Endometrial microvascular endothelial cells (primary cell): ENCODE results near the gene NRG2. TPM values are rescaled to one million over a fixed set of nuclear protein-coding genes. Genes with fewer than 3 reads are reported as not detected.

Experiments used
- in situ Hi-C: cut with HindIII; loops from 2 replicates; pipeline ENCODE4 v1.10.0; 2017; ENCODE audit warnings: low sequenced_read_pairs, low pct_unique_long_range_greater_than_20kb; ENCODE audit errors: inconsistent ontology term
- total RNA-seq: library from RNA; depleted of rRNA; stranded (reverse); fragments of >200 nt; gene quantifications from one replicate; pipeline ENCODE4 v1.2.3, GENCODE V29; 2015; ENCODE audit errors: inconsistent ontology term

The NRG2 gene
- total RNA-seq, 1 donor from 2014 or later = 0.46 TPM

DNA sequence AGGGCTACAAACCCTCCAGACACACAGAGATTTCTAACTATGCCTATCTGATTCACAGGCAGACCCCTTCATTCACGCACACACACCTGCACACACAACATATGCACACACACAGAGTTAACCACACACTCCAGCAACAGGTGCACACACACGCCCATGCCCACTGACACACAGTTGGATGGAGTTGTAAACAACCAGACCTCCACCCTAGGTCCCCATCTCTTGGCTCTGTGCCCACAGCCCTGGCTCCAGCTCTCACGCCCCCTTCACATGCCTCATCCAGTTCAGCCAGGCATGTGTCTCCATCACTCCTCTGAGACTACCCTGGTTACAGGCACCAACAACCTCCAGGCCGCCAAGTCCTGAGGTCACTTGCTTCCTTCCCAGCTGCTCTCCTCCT is 186.4 kb downstream of the NRG2 start:
- in situ Hi-C loops = no loop called here

DNA sequence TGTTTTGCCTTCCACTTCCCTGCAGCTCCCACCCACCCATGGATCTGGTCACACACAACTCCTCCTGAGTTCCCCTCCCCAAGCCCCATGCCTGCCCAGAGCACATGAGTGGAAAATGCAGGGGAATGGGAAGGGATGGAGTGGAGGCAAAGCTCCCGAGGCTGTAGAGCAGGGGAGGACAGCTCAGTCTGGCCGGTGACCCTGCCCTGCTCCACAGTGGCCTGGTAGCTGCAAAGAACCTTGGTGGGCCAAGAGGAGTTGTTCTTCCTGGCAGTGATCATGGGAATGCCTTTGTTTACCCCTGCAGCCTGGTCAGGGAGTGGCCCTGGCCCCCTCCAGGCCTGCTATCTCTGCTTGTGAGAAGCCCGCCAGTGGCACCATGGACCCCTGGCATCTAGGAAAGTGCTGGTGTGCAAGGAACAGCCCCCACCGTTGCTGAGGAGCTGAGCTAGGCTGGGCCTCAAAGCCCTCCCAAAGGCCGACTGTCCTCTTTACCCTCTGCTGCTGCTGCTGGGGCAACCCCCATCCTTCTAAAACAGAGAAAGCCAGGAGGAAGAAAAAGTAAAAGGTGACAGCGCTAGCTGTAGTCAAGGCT is 187.1 kb downstream of the NRG2 start:
- in situ Hi-C loops = no loop called here

DNA sequence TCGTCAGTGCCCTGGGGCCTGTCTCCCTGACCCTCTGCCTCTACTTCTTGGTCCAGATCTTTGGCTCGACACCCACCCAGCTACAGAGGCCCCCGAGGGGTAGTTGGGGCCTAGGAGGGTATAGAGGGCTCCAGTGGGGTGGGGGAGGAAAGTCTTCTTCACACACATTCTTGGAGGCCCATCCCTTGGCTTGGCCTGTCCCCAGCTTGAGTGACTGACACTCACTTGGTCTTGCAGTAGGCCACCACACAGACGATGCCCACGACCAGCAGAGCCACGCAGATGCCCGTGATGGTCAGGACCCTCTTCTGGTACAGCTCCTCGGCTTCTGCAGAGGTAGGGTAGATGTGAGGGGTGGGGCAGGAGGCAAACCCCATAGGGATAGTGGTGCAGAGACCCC is 187.6 kb downstream of the NRG2 start:
- in situ Hi-C loops = no loop called here

DNA sequence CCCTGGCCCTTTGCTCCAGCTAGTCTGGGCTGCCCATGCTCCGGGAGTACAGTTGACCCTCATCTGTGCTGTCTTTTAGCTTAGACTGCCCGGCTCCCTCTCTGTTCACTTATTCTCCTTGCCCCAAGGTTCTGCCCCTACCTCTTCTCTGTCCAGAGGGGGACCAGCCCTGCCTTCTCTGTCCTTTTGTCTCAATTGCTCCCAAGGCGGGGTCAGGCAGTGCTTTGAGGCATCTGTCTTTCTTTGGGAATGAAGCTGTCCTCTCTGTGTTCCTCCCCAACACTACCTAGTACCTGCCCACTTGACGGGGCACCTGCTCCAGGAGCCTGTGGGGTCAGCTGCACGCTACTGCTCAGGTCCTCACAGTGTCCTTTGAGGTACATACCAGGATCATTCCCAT is 188.1 kb downstream of the NRG2 start:
- in situ Hi-C loops = no loop called here

DNA sequence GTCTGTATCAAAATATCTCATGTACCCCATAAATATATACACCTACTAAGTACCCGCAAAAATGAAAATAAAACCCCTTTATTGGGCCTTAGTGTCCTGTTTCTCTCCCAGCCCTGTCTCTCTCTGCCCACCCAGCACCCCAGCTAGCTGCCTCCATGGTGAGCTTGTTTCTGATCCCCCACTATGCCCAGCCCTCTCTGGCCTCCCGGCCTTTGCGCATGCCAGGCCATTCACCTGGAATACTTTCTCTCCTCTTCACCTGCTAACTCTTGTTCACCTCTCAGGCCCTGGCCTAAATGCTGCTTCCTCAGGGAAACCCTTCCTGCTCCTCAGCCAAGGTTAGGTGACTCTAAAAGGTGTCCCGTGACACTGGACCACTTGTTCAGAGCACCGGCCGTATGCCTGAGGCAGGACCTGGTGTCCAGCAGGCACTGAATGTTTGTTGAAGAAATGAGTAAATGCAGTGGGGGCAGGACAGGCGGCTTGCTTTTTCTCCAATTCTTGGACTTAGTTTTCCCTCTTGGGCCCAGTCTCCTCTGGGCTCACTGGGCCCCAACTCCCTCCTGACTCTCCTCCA is 189.0 kb downstream of the NRG2 start:
- in situ Hi-C loops = no loop called here

DNA sequence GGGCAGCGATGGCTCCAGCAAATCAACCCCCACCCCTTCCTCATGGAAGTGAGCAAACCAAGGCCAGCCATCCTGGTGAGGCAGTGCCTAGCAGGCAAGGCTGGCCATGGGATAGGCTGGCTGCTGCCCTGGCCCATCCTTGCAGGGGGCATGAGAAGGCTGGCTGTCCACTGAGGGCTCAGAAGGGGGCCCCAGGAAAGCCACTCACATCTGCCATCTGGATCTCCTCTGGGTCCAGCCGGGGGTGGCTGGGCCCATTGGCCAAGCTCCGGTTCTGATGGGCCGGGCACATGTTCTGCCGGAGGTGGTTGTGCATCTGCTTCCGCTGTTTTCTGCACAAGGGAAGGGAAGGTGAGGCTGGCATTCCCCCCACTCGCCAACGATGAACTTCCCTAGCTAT is 190.4 kb downstream of the NRG2 start:
- in situ Hi-C loops = no loop called here

DNA sequence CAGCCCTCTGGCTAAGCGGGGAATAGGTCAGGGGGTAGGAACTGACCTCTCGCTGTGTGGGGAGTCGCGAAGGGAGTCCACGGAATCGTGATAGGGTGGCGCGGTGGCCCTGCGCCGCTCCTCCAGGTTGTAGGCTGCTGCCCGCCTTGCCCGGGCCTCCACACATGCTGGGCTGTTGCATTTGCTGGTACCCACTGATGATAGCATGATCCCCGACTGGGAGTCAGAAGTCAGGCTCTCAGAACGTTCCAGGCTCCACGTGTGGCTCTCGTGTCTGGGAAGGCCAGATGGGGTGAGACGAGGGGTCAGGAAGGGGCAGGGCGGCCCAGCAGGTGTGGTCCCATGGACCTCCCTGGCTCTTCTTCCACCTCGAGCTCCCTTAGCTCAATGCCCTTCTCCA is 191.5 kb downstream of the NRG2 start:
- in situ Hi-C loops = no loop called here

DNA sequence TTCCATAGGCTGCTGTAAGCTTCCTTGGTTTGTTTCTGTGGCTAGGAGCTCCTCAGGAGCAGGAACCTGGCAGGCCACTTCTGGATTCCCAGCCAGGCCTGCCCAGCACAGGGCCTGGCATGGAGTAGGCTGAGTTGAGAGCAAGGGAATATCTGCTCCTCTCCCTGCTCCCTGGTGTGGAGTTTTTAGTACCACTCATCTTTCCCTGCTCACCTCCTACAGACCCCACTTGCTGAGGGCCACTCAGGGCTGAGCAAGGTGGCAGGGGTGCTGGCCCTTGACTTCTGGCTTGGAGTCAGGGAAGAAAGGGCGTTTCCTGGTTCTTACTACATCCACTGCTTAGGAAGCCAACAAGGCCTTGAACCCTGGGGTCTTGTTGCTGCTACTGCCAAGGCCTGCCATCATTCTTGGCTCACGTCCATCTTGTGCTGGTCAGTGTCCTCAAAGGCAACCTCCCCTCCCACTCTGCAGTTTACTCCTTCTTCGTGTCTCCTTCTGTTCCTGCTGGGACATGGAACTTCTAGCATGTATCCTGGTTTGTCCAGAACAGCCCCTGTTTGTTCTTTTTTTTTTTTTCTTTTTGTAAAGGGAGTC is 192.6 kb downstream of the NRG2 start:
- in situ Hi-C loops = no loop called here

DNA sequence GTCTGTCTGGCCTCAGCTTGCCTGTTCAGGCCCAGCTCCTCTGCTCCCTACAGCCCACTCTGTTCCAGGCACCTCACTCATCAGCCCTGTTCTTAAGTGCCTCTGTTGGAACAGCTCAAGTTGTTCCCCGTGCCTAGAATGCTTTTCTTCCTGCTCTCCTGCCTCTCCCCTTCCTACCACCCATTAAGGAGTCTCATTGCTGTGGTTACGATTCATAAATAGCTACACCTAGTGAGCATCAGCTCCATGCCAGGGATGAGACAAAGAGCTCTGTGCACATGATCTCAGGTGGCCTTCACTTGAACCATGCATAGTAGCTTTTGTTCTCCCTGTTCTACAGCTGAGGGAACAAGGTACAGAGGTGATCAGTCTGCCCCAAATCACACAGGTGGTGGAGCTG is 193.2 kb downstream of the NRG2 start:
- in situ Hi-C loops = no loop called here

DNA sequence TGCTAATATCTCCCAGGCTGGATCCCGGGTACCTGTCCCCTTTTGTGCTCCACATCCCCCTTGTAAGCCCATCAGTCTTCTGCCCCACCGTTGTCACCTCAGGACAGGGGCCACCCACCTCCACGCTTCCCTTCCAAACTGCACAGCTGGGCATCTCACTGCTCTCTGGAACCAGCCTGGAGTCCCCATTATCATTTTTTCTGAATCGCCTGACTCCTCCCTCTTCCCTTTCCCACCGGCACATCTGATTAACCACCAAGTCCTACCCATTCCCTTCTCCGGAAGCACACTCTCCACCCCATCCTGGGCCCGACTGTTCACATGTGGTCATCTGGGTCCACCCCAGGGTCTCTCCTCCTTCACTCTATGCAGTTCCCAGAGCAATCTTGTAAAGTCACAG is 193.6 kb downstream of the NRG2 start:
- in situ Hi-C loops = no loop called here

DNA sequence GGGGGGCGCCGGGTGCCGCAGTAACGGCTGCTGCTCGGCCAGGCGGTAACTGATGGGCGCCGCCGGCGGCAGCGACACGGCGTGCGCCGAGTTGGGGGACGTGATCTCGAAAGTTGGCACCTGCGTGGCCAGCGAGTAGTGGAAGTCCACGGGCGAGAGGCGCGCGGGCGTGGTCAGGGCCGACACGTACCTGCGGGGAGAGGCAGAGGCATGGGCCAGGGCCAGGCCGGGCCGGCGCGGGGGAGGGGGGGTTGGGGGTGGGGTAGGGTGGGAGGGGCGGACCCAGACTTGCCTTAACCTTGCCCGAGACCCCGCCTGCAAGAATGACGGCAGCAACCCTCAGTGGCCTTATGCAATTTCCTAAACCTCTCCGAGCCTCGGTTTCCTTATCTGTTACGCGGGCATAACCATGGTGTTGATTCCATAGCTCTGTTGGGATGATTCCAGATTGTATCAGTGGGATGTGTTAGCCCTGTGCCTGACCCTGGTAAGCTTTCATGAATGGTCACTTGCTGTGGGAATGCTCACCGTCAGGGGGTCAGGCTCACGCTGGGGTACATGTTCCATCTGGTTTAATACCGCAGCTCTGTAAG is 194.5 kb downstream of the NRG2 start:
- in situ Hi-C loops = no loop called here

DNA sequence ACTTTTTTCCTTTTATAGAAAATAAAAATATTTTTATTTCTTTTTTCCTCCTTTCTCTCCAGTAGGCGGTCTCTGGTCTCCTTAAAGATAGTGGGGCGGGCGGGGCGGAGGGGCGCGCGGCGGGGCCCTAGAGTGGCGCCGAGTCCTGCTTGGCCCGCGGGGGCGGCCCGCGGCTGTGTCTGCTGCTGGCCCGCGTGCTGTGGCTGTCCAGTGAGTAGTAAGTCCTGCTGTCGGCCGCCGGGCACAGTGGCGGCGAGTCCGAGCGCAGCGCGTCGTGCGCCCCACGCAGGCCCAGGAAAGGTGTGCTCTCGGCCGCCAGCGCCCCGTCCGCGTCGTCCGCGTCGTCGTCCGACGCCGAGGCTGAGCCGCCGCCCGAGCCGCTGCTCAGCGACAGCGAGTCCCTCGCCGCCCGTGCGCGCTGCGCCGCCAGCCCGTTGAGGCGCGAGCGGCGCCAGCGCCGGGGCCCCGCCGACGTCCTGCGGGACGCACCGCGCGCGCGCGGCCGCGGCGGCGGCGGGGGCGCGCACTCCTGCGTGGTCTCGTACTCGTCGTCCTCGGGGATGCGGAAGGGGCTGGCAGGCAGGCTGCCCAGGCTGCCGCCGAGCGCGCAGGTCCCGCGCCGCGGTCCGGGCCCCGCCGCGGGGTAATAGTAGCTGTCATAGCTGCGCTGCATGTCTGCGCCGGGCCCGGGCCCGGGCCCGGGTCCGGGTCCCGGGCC is 195.2 kb downstream of the NRG2 start:
- in situ Hi-C loops = no loop called here

DNA sequence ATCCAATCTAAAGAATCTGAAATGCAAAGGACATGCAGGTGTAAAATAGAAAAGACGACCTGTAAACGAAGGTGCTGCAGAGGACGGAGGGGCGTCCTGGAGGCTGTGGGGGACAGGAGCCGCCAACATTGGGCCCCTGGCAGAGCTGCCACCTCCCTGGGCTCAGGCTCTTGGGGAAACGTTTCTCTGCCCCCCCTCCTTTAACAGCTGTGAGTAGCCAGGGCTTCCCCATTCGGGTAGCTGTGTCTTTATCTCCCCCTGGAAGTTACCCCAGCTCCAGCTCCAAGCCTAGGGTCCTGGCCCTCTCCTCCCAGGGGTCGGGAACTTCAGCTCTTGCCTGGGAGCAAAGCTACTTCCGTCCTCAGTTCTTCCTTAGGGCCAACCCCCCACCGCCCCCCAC is 196.0 kb downstream of the NRG2 start:
- in situ Hi-C loops = no loop called here

DNA sequence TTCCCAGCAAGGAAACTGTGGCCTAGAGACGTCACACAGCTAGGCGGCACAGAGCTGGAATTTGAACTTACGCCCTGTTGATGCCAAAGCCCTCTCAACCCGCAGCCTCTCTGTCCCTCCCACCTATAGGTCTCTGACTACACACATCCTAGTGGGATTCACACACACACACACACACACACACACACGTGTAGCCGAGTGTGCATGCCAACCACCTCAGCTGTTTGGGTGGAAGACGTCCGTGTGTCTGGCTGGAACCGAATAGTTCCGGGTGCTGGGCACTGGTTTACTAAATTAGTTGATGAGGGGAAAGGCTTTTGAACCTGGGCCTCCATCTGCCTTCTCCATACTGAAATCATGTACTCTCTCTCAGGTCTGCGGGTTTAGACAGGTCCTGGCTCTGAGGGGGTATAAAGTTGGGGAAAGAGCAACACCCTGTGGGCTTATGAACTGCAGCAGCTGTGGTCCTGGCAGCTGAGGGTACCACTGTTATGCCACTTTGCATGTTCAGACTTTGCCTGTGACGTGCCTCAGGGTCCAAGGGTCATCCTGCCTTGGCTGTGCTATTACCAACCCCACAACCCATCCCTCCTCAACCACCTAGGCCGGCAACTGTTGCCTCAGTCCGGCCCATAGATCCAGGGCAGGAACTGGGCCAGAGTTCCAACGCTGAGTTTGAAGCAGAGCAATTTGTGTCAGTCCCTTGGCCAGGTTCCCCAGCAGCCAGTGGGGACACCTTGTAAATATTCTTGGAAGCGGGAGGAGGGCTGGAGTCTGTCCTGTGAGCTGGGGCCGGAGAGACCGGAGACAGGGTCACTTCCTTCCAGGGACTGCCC is 197.0 kb downstream of the NRG2 start:
- in situ Hi-C loops = no loop called here

DNA sequence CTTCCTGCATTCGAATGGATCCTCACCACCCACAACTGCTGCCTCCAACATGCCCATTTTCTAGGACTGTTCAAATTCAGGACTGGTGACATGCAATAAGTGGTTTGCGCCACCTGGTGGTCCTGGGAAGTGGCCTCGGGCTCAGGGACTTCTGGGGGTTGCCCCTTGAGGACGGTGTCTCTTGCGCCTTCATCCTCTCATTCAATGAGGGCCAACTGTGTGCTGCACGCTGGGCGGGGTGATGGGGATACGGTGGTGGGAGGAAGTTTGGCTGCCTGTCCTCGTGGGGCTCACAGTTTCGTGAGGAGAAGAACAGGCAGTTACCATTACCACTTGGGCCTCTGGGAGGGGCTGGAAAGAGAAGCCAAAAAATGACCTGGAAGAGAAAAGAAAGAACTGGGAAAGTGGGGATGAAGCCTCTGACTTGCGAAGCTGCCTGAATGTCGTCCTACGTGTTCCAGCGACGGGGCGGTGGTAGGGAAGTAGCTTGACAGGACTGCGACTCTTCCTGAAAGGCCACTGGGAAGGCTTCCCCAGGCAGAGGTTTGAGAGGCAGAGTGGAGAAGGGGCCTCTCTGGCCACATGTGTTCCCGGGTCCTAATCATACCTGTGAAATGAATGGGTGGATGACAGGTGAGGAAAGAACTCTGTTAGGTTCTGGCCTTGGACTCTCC is 198.5 kb downstream of the NRG2 start:
- in situ Hi-C loops = no loop called here

DNA sequence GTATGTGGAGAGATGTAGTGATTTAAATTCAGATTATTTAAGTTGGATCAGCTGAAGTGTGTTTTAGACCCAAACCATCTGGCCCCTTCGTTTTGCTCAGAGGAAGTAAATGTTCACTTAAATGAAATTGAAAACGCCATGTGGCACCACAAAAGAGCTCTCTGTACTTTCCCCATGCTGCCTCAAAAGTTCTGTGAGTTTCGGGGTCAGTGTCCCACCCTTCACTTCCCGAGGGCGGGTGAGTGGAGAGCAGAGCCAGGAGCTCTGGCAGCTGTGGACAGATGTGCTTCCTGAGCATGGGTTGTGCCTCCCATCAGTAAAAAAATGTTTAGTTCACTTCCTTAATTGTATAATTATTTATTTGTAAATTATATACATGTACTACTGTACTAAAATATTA is 199.1 kb downstream of the NRG2 start:
- in situ Hi-C loops = no loop called here

DNA sequence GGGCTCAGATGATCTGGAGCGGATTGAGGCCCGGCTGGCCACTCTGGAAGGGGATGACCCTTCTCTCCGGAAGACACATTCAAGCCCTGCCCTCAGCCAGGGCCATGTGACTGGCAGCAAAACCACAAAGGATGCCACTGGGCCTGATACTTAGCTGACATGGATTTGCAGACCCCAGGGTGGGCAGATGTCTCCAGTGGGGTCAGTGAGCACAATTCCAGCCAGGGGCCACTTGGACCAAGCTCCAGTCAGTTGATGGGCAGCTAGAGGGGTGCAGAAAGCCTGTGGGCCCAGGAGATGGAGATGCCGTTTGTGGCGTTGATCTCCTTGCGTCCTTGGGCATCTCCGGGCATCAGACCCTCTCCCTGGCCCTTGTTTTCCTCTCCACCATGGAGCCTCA is 200.8 kb downstream of the NRG2 start:
- in situ Hi-C loops = no loop called here

DNA sequence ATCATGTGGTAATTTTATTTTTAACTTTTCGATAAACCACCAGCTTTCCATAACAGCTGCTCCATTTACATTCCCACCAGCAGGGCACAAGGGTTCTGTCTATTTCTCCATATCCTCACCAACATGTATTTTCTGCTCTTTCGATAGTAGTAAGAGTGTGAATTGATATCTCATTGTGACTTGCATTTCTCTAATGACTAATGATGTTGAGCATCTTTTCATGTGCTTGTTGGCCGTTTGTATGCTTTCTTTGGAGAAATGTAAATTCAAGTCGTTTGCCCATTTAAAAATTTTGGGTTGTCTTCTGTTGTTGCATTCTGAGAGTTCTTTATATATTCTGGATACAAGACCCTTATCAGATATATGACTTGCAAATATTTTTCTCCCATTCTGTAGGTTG is 201.6 kb downstream of the NRG2 start:
- in situ Hi-C loops = no loop called here

DNA sequence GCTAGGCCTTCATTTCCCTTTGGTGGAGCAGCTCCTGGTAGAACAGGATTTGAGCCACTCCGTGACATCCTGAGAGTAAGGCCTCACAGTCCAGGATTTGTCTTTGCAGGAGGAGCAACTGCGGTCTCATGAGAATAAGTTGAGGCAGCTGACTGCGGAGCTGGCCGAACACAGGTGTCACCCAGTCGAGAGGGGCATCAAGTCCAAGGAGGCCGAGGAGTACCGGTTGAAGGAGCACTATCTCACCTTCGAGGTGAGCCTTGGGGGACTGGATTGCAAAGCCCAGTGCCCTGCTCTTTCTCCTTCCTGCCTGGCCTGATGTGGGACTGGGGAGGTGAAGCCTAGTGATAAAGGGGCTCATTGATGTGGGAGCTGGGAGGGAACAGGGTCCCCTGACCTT is 203.2 kb downstream of the NRG2 start:
- in situ Hi-C loops = no loop called here
